GM19468 (cell line): ENCODE data around the gene ZMYM5.
"Not testable (repeated sequence)": the region's sequence is repeated elsewhere in the genome, so short reads cannot be mapped to it uniquely, and the experiment has no call there.

Experiments
- ATAC-seq: cut with Tn5 transposase; IDR thresholded peaks from one replicate; pipeline ENCODE4 v1.9.1; 2021; ENCODE audit warnings: mild to moderate bottlenecking, moderate library complexity, moderate number of reproducible peaks; ENCODE audit not compliant: unreplicated experiment; ENCODE audit errors: extremely low read depth

Gene ZMYM5

GRCh38 chr13:19834704-19835103, 28.7 kb downstream of the ZMYM5 start:
- no peak for ATAC-seq

DNA sequence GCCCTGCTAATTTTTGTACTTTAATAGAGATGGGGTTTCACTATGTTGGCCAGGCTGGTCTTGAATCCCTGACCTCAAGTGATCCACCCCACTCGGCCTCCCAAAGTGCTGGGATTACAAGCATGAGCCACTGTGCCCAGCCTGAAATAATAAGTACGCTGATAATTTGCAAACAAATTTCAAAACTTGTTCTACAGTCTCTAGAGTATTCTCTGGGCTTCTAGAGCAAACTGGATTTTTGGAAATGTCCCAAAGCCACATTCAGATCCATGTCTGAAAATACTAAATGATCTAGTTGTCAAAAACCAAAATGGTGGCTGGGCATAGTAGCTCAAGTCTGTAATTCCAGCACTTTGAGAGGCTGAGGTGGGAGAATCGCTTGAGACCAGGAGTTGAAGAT, 40.8 kb downstream of the ZMYM5 start:
- no peak for ATAC-seq

GRCh38 chr13:19818223-19818842, 45.1 kb downstream of the ZMYM5 start:
- ATAC-seq: no peak

DNA sequence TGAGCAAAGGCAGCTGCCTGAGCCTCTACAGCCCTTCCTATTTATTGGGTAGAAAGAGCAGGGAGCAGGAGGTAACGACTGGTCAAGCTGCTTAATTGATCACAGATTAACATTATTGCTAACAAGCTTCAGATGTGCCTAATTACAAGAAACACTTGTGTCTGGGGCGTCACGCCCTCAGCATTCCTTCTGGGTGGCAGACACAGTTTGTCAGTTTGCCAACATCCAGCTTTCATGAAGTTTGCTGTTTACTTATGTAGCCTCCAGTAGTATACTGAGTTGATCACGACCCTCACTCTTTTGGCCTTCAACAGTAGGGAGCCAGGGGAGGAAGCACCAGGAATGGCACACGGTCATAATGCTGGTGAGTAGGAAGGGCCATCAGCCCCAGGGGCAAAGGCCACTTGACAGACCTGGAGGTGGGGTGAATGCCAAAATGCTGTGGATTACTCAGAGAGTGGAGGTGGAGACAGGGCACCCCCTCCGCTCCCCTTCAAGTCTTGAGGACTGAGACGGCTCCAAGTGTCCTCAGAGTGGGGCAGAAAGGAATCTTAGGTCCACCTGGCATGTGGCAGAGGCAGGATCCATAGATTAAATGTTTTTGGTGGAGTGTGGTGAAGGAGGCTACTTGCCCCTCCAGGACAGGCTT, 45.8 kb downstream of the ZMYM5 start:
- ATAC-seq: no peak

- ATAC-seq: no peak
Measured at GRCh38 chr13:19817106-19817505, 46.3 kb downstream of the ZMYM5 start.

DNA sequence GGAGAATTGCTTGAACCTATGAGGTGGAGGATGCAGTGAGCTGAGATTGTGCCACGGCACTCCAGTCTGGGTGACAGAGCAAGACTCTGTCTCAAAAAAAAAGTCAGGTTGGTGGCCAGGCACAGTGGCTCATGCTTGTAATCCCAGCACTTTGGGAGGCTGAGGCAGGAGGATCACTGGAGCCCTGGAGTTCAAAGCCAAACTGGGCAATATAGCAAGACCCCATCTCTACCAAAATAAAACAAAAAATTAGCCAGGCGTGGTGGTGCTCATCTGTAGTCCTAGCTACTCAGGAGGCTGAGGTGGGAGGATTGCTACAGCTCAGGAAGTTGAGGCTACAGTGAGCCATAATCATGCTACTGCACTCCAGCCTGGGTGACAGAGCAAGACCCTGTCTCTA, 47.6 kb downstream of the ZMYM5 start:
- ATAC-seq: not testable (repeated sequence)

GRCh38 chr13:19810996-19811881, 52.2 kb downstream of the ZMYM5 start:
- ATAC-seq: no peak

DNA sequence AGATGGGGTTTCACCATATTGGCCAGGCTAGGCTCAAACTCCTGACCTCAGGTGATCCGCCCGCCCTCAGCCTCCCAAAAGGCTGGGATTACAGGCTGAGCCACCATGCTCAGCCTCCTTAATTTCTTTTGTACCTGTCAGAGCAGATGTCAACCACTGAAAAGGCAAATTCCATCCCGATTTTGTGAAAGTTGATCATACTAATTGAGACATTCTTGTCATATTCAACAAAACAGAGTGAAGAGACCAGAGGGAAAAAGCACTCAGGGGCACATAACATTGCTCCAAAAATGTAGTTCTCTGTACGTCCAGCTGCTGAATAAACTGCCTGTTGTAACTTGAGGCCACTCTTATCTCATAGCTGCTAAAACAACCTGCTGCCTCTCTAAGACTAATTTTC, 53.3 kb downstream of the ZMYM5 start:
- no peak for ATAC-seq

DNA sequence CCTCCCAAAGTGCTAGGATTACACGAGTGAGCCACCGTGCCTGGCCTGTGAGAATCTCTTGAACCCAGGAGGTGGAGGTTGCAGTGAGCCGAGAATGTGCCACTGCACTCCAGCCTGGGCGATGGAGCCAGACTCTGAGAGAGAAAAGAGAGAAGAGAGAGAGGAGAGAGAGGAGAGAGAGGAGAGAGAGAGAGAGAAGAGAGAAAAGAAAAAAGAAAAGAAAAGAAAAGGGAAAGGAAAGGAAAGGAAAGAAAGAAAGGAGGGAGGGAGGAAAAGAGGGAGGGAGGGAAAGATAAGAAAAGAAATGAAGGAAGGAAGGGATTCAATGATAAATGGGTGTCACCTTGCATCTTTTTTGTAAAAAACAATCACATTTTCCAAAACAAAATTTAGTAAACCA, 57.7 kb downstream of the ZMYM5 start:
- ATAC-seq: no peak

DNA sequence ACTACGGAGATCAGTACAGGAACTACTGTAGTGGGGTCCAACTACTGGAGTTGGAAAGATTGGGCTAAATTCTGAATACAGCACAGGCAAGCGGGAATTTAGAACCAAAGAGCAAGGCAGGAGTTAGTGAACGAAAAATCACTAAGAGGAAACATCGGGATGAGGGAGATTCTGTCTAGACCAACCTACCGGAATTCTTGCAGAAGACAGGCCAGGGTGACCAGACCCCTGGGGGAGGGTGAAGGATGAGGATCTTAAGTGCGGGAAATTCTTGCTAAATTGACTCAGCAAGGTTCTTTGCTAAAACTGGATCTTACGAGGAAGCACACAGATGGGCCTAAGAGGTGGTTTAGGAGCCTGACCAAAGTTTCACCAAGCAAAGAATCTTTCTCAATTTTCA, 67.5 kb downstream of the ZMYM5 start:
- no peak for ATAC-seq

DNA sequence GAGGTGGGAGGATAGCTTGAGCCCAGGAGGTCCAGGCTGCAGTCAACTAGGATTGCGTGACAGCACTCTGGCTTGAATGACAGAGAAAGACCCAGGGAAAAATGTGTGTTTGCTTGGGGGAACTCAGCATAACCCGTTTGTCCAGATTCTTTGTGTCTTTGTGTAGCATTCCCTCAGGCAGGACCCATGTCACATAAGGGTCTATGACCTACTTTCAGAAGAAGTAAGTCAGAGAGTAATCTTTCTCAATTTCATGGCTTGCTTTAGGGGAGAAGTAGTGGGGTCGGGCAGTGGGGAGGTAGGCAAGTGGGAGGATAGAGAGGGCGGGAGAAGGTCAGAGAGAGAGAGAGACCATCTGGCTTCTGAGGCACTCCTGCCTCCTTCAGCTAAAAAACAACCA, 68.8 kb downstream of the ZMYM5 start:
- ATAC-seq: no peak

DNA sequence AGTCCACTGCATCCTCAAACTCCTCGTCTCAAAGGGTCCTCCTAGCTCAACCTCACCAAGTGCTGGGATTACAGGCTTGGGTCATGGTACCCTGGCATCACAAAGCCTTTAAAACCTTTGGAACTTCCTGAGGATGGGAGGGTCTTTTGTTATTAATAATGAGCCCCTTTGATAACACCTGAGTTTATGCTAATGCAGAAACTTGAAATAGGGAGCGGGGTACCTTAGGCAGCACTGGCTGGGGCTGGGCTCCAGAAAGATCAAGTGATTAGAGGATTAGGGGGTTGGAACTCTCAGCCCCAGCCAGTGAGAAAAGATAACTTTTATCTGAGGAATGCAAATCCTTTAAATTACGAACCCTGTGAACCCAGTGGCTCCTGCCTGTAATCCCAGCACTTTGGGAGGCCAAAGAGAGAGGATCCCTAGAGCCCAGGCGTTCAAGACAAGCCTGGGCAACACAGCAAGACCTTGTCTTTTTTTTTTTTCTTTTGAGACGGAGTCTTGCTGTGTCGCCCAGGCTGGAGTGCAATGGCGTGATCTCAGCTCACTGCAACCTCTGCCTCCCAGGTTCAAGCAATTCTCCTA, 71.4 kb downstream of the ZMYM5 start:
- ATAC-seq: no peak

DNA sequence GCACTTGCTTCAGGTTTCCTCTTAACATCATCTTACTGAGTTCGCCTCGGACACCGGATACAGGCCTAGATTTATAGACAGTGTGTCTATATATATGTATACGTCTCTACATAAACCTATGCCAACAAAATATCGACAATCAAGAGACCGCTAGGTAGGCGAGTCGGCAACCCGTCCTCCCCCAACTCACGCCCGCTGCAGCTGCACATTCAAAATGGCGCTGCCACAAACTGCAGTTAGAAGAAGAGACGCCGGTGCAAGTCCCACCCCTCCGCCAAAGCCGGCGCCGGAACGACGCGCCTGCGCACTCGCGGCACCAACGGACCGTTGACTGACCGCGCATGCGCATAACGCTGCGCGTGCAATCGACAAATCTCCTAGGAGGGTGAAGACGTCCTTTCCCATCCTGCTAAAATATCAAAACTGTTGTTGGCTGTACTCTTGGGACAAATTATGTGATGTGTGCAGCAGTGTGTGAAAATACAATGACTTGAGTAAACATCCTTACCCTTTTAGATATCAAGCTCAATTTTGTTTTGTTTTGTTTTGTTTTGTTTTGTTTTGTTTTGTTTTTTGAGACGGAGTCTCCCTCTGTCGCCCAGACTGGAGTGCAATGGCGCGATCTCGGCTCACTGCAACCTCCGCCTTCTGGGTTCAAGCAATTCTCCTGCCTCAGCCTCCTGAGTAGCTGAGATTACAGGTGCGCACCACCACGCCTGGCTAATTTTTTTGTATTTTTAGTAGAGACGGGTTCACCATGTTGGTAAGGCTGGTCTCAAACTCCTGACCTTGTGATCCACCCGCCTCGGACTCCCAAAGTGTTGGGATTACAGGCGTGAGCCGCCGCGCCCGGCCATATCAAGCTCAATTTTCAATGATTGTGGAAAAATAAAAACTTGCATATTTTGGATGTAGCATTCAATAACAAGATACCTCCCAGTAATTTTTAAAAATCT, 80.4 kb downstream of the ZMYM5 start, which contains the start of gene PSPC1:
Gene PSPC1, minus strand, starts transcription at position 219 of the 956 bp plus-strand sequence. Its CDS starts 188 bp downstream, at position 31.
- ATAC-seq: peak; percentile 77

- ATAC-seq: peak; percentile 15
Measured at GRCh38 chr13:19782049-19782726, 81.3 kb downstream of the ZMYM5 start.

- no peak for ATAC-seq
Measured at GRCh38 chr13:19781526-19781925, 81.9 kb downstream of the ZMYM5 start.

GRCh38 chr13:19780753-19781418, 82.6 kb downstream of the ZMYM5 start:
- not testable (repeated sequence) for ATAC-seq
